NB4 (cell line): ENCODE results near the gene HIVEP2.

Source experiments
- CTCF ChIP-seq: IDR thresholded peaks from one replicate; pipeline ENCODE4 v1.5.1; 2012; ENCODE audit warnings: low read depth, low read length
- MYC ChIP-seq: IDR thresholded peaks from 2 replicates; pipeline ENCODE4 v1.6.1; 2011; ENCODE audit warnings: low read depth, low read length
- POLR2A ChIP-seq: IDR thresholded peaks from 2 replicates; pipeline ENCODE4 v1.6.1; 2011; ENCODE audit warnings: mild to moderate bottlenecking; ENCODE audit not compliant: insufficient read length; ENCODE audit errors: extremely low read depth

- no peak for TF ChIP-seq POLR2A
- TF ChIP-seq CTCF: no peak
- TF ChIP-seq MYC: no peak
These were observed 21.3 kb upstream of the HIVEP2 start for GRCh38 chr6:142966294-142966693.
